ENCODE measurements around the gene NUPR1. TPM values are rescaled to one million over a fixed set of nuclear protein-coding genes. Genes with fewer than 3 reads are reported as not detected.

The NUPR1 gene
- total and polyA plus RNA-seq, 2 of the 13 experiments (the other 11 are each of a cell fraction or from before 2014, with no cell fraction given) = 18.0 to 25.6 TPM

GRCh38 chr16:28511801-28512789 is 26.7 kb downstream of the NUPR1 start (continued):
- TF ChIP-seq SUZ12 (IDR thresholded peaks at IDR 0.05; ENCODE audit: low read depth, low read length) (no peak), TOPORS (CRISPR knock-in tag; IDR thresholded peaks at IDR 0.05) (no peak), ZNF569 (CRISPR knock-in tag; IDR thresholded peaks at IDR 0.05; ENCODE audit: borderline replicate concordance) (no peak), ZNF260 (CRISPR knock-in tag; IDR thresholded peaks at IDR 0.05; ENCODE audit: borderline replicate concordance, low read depth) (no peak), KLF12 (CRISPR knock-in tag; IDR thresholded peaks at IDR 0.05; ENCODE audit: borderline replicate concordance) (no peak), ETV5 (CRISPR knock-in tag; IDR thresholded peaks at IDR 0.05; ENCODE audit: borderline replicate concordance) (0 out of 2 replicates have a peak, but pooled peaks have one; percentile 3), RCOR2 (CRISPR knock-in tag; IDR thresholded peaks at IDR 0.05) (0 out of 2 replicates have a peak, but pooled peaks have one; percentile 12), CSRNP2 (CRISPR knock-in tag; conservative IDR thresholded peaks at IDR 0.05; ENCODE audit: low read depth) (no peak), TEAD3 (CRISPR knock-in tag; optimal IDR thresholded peaks at IDR 0.05; ENCODE audit: borderline replicate concordance) (peak; percentile 8), HDAC2 (CRISPR knock-in tag; IDR thresholded peaks at IDR 0.05) (peak; percentile 49), SRSF9 (IDR thresholded peaks at IDR 0.05; ENCODE audit: borderline replicate concordance, insufficient read depth, low read depth, low read length, poor library complexity, severe bottlenecking) (no peak), HNF4A (CRISPR knock-in tag; IDR thresholded peaks at IDR 0.05) (peak; percentile 31; the same call in 1 of the 2 replicates), KDM3A (CRISPR knock-in tag; IDR thresholded peaks at IDR 0.05; ENCODE audit: low read depth) (no peak), BRD4 (CRISPR knock-in tag; IDR thresholded peaks at IDR 0.05) (0 out of 2 replicates have a peak, but pooled peaks have one; percentile 35), ZNF275 (CRISPR knock-in tag; IDR thresholded peaks at IDR 0.05; ENCODE audit: borderline replicate concordance) (no peak), ZBTB7B (CRISPR knock-in tag; IDR thresholded peaks at IDR 0.05) (0 out of 2 replicates have a peak, but pooled peaks have one; percentile 46), ZNF121 (CRISPR knock-in tag; IDR thresholded peaks at IDR 0.05) (peak; percentile 84), ZNF34 (CRISPR knock-in tag; IDR thresholded peaks at IDR 0.05; ENCODE audit: borderline replicate concordance) (no peak), RFXANK (CRISPR knock-in tag; IDR thresholded peaks at IDR 0.05) (no peak), ZNF572 (CRISPR knock-in tag; IDR thresholded peaks at IDR 0.05) (peak; percentile 49; the same call in 1 of the 2 replicates), IKZF5 (CRISPR knock-in tag; IDR thresholded peaks at IDR 0.05) (0 out of 2 replicates have a peak, but pooled peaks have one; percentile 51), ZNF629 (CRISPR knock-in tag; conservative IDR thresholded peaks at IDR 0.05) (no peak), NFE2 (CRISPR knock-in tag; IDR thresholded peaks at IDR 0.05) (no peak), TARDBP (CRISPR knock-in tag; IDR thresholded peaks at IDR 0.05) (no peak), ZNF777 (CRISPR knock-in tag; IDR thresholded peaks at IDR 0.05) (no peak), ZKSCAN5 (CRISPR knock-in tag; IDR thresholded peaks at IDR 0.05) (no peak), ZNF234 (CRISPR knock-in tag; conservative IDR thresholded peaks at IDR 0.05) (peak; percentile 64; the same call in 1 of the 2 replicates), NFYC (CRISPR knock-in tag; IDR thresholded peaks at IDR 0.05) (no peak)
